Measurements from ENCODE around the gene RFXANK.
"Not testable (repeated sequence)": the region's sequence is repeated elsewhere in the genome, so short reads cannot be mapped to it uniquely, and the experiment has no call there.

The RFXANK gene

DNA sequence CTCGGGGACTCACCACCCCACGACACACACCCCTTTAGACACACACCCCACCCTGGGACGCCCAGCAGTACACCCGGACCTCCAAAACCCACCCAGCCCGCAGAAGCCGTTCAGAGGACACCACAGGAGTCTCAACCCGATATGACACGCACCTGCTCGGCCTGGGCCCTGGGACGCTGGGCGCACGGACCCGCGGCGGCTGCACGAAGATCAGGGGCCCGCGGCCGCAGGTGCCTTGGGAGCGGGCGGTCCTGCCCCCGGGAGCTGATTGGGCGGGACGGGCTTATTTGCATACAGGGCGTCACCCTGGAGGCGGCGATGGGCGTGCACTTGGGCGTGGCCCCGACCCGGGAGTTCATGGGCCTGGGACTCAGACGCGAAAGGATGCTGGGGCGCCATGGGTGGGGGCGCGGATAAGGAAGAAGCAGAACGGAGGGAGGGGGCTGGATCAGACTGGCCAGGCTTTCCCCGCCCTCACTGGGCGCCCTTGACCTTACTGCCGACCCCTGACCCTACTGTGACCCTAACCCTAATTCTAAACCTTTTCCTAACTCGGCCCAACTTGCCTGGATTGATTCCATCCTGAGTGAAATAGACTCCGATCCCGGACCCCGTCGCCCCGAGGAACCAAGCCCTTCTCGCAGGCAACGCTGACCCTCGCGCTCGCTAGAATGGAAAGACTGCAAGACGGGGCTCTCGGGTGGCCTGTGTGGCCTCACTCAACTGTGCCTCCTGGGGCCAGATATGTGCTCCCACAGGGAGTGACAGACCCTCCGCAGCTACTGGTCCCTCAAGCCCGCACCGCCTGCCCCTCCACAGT, 21.8 kb upstream of the RFXANK start, which contains the start of gene MEF2B:
TSS of gene MEF2B (minus strand) at position 211 of the 820 bp plus-strand sequence. CDS start 19,528 bp downstream, outside the sequence.
- TF ChIP-seq, protein P1, sequence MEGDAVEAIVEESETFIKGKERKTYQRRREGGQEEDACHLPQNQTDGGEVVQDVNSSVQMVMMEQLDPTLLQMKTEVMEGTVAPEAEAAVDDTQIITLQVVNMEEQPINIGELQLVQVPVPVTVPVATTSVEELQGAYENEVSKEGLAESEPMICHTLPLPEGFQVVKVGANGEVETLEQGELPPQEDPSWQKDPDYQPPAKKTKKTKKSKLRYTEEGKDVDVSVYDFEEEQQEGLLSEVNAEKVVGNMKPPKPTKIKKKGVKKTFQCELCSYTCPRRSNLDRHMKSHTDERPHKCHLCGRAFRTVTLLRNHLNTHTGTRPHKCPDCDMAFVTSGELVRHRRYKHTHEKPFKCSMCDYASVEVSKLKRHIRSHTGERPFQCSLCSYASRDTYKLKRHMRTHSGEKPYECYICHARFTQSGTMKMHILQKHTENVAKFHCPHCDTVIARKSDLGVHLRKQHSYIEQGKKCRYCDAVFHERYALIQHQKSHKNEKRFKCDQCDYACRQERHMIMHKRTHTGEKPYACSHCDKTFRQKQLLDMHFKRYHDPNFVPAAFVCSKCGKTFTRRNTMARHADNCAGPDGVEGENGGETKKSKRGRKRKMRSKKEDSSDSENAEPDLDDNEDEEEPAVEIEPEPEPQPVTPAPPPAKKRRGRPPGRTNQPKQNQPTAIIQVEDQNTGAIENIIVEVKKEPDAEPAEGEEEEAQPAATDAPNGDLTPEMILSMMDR (conservative IDR thresholded peaks at IDR 0.05; ENCODE audit: low read length): no peak
- TF ChIP-seq EZH2phosphoT487 (IDR thresholded peaks at IDR 0.05; ENCODE audit: borderline replicate concordance): no peak
- no peak within 1 kb of the TSS for H3K4me2 ChIP-seq (ENCODE audit: low read depth, low read length, poor library complexity, severe bottlenecking)
- H3K9ac ChIP-seq (ENCODE audit: low read depth, low read length, poor library complexity, severe bottlenecking): no peak within 1 kb of the TSS
- H3K9me2 ChIP-seq (replicated peaks; ENCODE audit: low read depth, low read length): no peaks in the 10 kb centered on the region
- no peaks in the 10 kb centered on the region for H3K27me3 ChIP-seq (ENCODE audit: insufficient read depth, low read length, poor library complexity, severe bottlenecking)
- H3F3A ChIP-seq (ENCODE audit: low read depth): no peaks in the 10 kb centered on the region
- no peaks in the 10 kb centered on the region for H3K79me2 ChIP-seq (ENCODE audit: insufficient read depth, low read length)
- no peak within 1 kb of the TSS for H2AFZ ChIP-seq (ENCODE audit: low read length)
- no peaks in the 10 kb centered on the region for H4K20me1 ChIP-seq (ENCODE audit: insufficient read depth, low read length, poor library complexity, severe bottlenecking)
- no peak within 1 kb of the TSS for H3K4me3 ChIP-seq (ENCODE audit: low read length, poor library complexity, severe bottlenecking)
- no peaks in the 10 kb centered on the region for H3K36me3 ChIP-seq (ENCODE audit: insufficient read depth, low read length)
- no peaks in the 10 kb centered on the region for H3K9me3 ChIP-seq (ENCODE audit: insufficient read depth, low read depth, low read length)
- H3K4me1 ChIP-seq (ENCODE audit: insufficient read depth, low read length, poor library complexity, severe bottlenecking): no peaks in the 10 kb centered on the region

- Histone ChIP-seq H3K36me3 (ENCODE audit: insufficient read depth, low read length) (no peaks in the 10 kb centered on the region), H3K4me3 (ENCODE audit: low read length, poor library complexity, severe bottlenecking) (no peak overlapping the region), H3K4me2 (ENCODE audit: low read depth, low read length, poor library complexity, severe bottlenecking) (no peak overlapping the region), H3K9ac (ENCODE audit: low read depth, low read length, poor library complexity, severe bottlenecking) (no peak overlapping the region), H3K79me2 (ENCODE audit: insufficient read depth, low read length) (no peaks in the 10 kb centered on the region), H3F3A (ENCODE audit: low read depth) (no peaks in the 10 kb centered on the region), H3K27me3 (ENCODE audit: insufficient read depth, low read length, poor library complexity, severe bottlenecking) (no peaks in the 10 kb centered on the region), H3K9me3 (ENCODE audit: insufficient read depth, low read depth, low read length) (no peaks in the 10 kb centered on the region), H2AFZ (ENCODE audit: low read length) (no peak overlapping the region), H3K4me1 (ENCODE audit: insufficient read depth, low read length, poor library complexity, severe bottlenecking) (no peaks in the 10 kb centered on the region), H3K9me2 (replicated peaks; ENCODE audit: low read depth, low read length) (no peaks in the 10 kb centered on the region), H4K20me1 (ENCODE audit: insufficient read depth, low read length, poor library complexity, severe bottlenecking) (no peaks in the 10 kb centered on the region)
- TF ChIP-seq, protein P1 (conservative IDR thresholded peaks at IDR 0.05; ENCODE audit: low read length): no peak
- TF ChIP-seq EZH2phosphoT487 (IDR thresholded peaks at IDR 0.05; ENCODE audit: borderline replicate concordance): no peak
Observed at GRCh38 chr19:19170873-19171672, 21.0 kb upstream of the RFXANK start.

GRCh38 chr19:19171821-19172532, 20.1 kb upstream of the RFXANK start:
- Histone ChIP-seq H3K79me2 (ENCODE audit: insufficient read depth, low read length) (no peaks in the 10 kb centered on the region), H3K4me2 (ENCODE audit: low read depth, low read length, poor library complexity, severe bottlenecking) (no peak overlapping the region), H3K4me3 (ENCODE audit: low read length, poor library complexity, severe bottlenecking) (no peak overlapping the region), H3K9ac (ENCODE audit: low read depth, low read length, poor library complexity, severe bottlenecking) (no peak overlapping the region), H3K36me3 (ENCODE audit: insufficient read depth, low read length) (no peaks in the 10 kb centered on the region), H3K27me3 (ENCODE audit: insufficient read depth, low read length, poor library complexity, severe bottlenecking) (no peaks in the 10 kb centered on the region), H3K9me3 (ENCODE audit: insufficient read depth, low read depth, low read length) (no peaks in the 10 kb centered on the region), H2AFZ (ENCODE audit: low read length) (no peak overlapping the region), H3K9me2 (replicated peaks; ENCODE audit: low read depth, low read length) (no peaks in the 10 kb centered on the region), H4K20me1 (ENCODE audit: insufficient read depth, low read length, poor library complexity, severe bottlenecking) (no peaks in the 10 kb centered on the region), H3F3A (ENCODE audit: low read depth) (no peaks in the 10 kb centered on the region), H3K4me1 (ENCODE audit: insufficient read depth, low read length, poor library complexity, severe bottlenecking) (no peaks in the 10 kb centered on the region)
- no peak for TF ChIP-seq EZH2phosphoT487 (IDR thresholded peaks at IDR 0.05; ENCODE audit: borderline replicate concordance)
- TF ChIP-seq, protein P1 (conservative IDR thresholded peaks at IDR 0.05; ENCODE audit: low read length): no peak

GRCh38 chr19:19173243-19173642, 18.8 kb upstream of the RFXANK start:
- H3K9me3 ChIP-seq (ENCODE audit: insufficient read depth, low read depth, low read length); H3K4me3 ChIP-seq (ENCODE audit: low read length, poor library complexity, severe bottlenecking); H3K4me1 ChIP-seq (ENCODE audit: insufficient read depth, low read length, poor library complexity, severe bottlenecking); H4K20me1 ChIP-seq (ENCODE audit: insufficient read depth, low read length, poor library complexity, severe bottlenecking); H2AFZ ChIP-seq (ENCODE audit: low read length); H3K9ac ChIP-seq (ENCODE audit: low read depth, low read length, poor library complexity, severe bottlenecking); H3K36me3 ChIP-seq (ENCODE audit: insufficient read depth, low read length); H3K79me2 ChIP-seq (ENCODE audit: insufficient read depth, low read length); H3F3A ChIP-seq (ENCODE audit: low read depth); H3K27me3 ChIP-seq (ENCODE audit: insufficient read depth, low read length, poor library complexity, severe bottlenecking); H3K4me2 ChIP-seq (ENCODE audit: low read depth, low read length, poor library complexity, severe bottlenecking); H3K9me2 ChIP-seq (replicated peaks; ENCODE audit: low read depth, low read length): not testable (repeated sequence)

Measured in Loucy (cell line).